Stimulated activated CD8-positive, alpha-beta memory T cell treated with anti-CD3 and anti-CD28 coated beads, Interleukin-2, amount 100 ng/mL, for 1 hour (primary cell): ENCODE data around the gene TEAD3.

Experiments used
- DNase-seq, 2 donors: peaks; one replicate each; pipeline ENCODE4 v3.0.0-alpha.2; 2020; ENCODE audit warnings: low read depth in 2 of 2

The TEAD3 gene

GRCh38 chr6:35492258-35492973, 4.5 kb downstream of the TEAD3 start:
- no peak for DNase-seq

- no peak for DNase-seq
These were observed 5.2 kb downstream of the TEAD3 start for GRCh38 chr6:35491558-35492257.

GRCh38 chr6:35490821-35491557, 5.9 kb downstream of the TEAD3 start:
- no peak for DNase-seq

- DNase-seq = no peak
These were observed 6.7 kb downstream of the TEAD3 start for GRCh38 chr6:35489995-35490791.

- no peak for DNase-seq
These were observed 7.8 kb downstream of the TEAD3 start for GRCh38 chr6:35489066-35489465.

- no peak for DNase-seq
These were observed 8.4 kb downstream of the TEAD3 start for GRCh38 chr6:35488517-35488862.

GRCh38 chr6:35487658-35488516, 9.0 kb downstream of the TEAD3 start:
- no peak for DNase-seq

GRCh38 chr6:35486005-35486925, 10.6 kb downstream of the TEAD3 start:
- DNase-seq = no peak

- DNase-seq = no peak
These were observed 11.4 kb downstream of the TEAD3 start for GRCh38 chr6:35485402-35485877.

GRCh38 chr6:35484921-35485392, 11.9 kb downstream of the TEAD3 start:
- DNase-seq = no peak

- DNase-seq = no peak
These were observed 12.8 kb downstream of the TEAD3 start for GRCh38 chr6:35483893-35484645.

- DNase-seq = no peak
These were observed 13.4 kb downstream of the TEAD3 start for GRCh38 chr6:35483490-35483889.

- no peak for DNase-seq
These were observed 13.8 kb downstream of the TEAD3 start for GRCh38 chr6:35483062-35483461.

GRCh38 chr6:35481226-35481625, 15.7 kb downstream of the TEAD3 start:
- DNase-seq = no peak

GRCh38 chr6:35480176-35480575, 16.7 kb downstream of the TEAD3 start:
- no peak for DNase-seq

GRCh38 chr6:35478259-35478658, 18.6 kb downstream of the TEAD3 start:
- no peak for DNase-seq

- no peak for DNase-seq
These were observed 19.2 kb downstream of the TEAD3 start for GRCh38 chr6:35477551-35478179.

- DNase-seq = no peak
These were observed 19.9 kb downstream of the TEAD3 start for GRCh38 chr6:35477028-35477427.
